GM12878 (cell line): ENCODE measurements around the gene GMPPA. TPM values are rescaled to one million over a fixed set of nuclear protein-coding genes. Genes with fewer than 3 reads are reported as not detected.

Experiments
- ATAC-seq: fragments of 200-7000 bp; cut with Tn5 transposase; 3 replicates; pipeline ENCODE4 v1.9.1; 2020; ENCODE audit warnings: mild to moderate bottlenecking, moderate library complexity
- BruUV-seq: library from RNA; stranded (reverse); fragments of 400-500 nt; replicated peaks from 2 replicates; lab custom pipeline; 2021; lab: Mats Ljungman, UMichigan
- CTCF ChIA-PET: fragments of 300-600 bp; sonication (Branson Sonifier 250); formaldehyde crosslinking; extraction: SDS; loops from one replicate; lab custom pipeline; 2021; ENCODE audit warnings: inconsistent platforms; lab: Yijun Ruan, JAX
- POLR2A ChIA-PET: fragments of 350-600 bp; formaldehyde crosslinking; extraction: SDS; loops from one replicate; lab custom pipeline; 2021; ENCODE audit warnings: inconsistent platforms; lab: Charles Lee
- RAD21 ChIA-PET: fragments of 300-600 bp; sonication (Branson Sonifier 250); formaldehyde crosslinking; loops from one replicate; lab custom pipeline; 2023; ENCODE audit warnings: antibody characterized with exemption; ENCODE audit not compliant: unreplicated experiment; lab: Charles Lee
- SMC1A ChIA-PET: fragments of 300-600 bp; sonication (Branson Sonifier 250); formaldehyde crosslinking; loops from one replicate; lab custom pipeline; 2023; ENCODE audit not compliant: unreplicated experiment, uncharacterized antibody; lab: Charles Lee
- DNase-seq: peaks from one replicate; pipeline ENCODE4 v3.0.0-alpha.2; 2011; ENCODE audit warnings: low read depth, low spot score
- FAIRE-seq: peaks from 3 replicates; lab custom pipeline; 2011; peaks lifted over from hg19 to GRCh38; lab: Jason Lieb, UNC
- H2AFZ ChIP-seq: 2 replicates; pipeline ENCODE4 v1.6.0; 2011; ENCODE audit warnings: low read depth, low read length, control low read depth; ENCODE audit not compliant: control insufficient read depth
- H3K27ac ChIP-seq: 2 replicates; pipeline ENCODE4 v1.5.1; 2011; ENCODE audit warnings: control low read depth; ENCODE audit not compliant: control insufficient read depth, insufficient read depth
- H3K27me3 ChIP-seq, 2 experiments: replicated peaks in 1 of 2; 2 replicates each; pipeline versions ENCODE4 v1.6.0 to v1.6.1; 2011; ENCODE audit warnings: low read length in 1 of 2; ENCODE audit not compliant: control insufficient read depth in 2 of 2, insufficient read depth in 2 of 2
- H3K36me3 ChIP-seq, 2 experiments: 2 replicates each; pipeline ENCODE4 v1.5.1; 2011; ENCODE audit warnings: low read length in 1 of 2; ENCODE audit not compliant: control insufficient read depth in 2 of 2, insufficient read depth in 2 of 2
- H3K4me1 ChIP-seq: 2 replicates; pipeline ENCODE4 v1.6.1; 2011; ENCODE audit warnings: mild to moderate bottlenecking, low read length, moderate library complexity, mixed read lengths; ENCODE audit not compliant: control insufficient read depth, insufficient read depth
- H3K4me2 ChIP-seq: 2 replicates; pipeline ENCODE4 v1.6.0; 2011; ENCODE audit warnings: control low read depth; ENCODE audit not compliant: control insufficient read depth, insufficient read depth
- H3K4me3 ChIP-seq: fragments of 200-600 bp; sonication (generic); 2 replicates; pipeline ENCODE4 v1.5.1; 2016
- H3K79me2 ChIP-seq: 2 replicates; pipeline ENCODE4 v1.6.0; 2011; ENCODE audit warnings: low read length; ENCODE audit not compliant: control insufficient read depth, insufficient read depth
- H3K9ac ChIP-seq: 2 replicates; pipeline ENCODE4 v1.8.0; 2011; ENCODE audit warnings: low read length, control low read depth, mixed read lengths; ENCODE audit not compliant: control insufficient read depth, insufficient read depth
- H3K9me3 ChIP-seq: replicated peaks from 3 replicates; pipeline ENCODE4 v1.5.1; 2011; ENCODE audit warnings: mild to moderate bottlenecking, low read length; ENCODE audit not compliant: control insufficient read depth, insufficient read depth
- H4K20me1 ChIP-seq: 2 replicates; pipeline ENCODE4 v1.6.0; 2011; ENCODE audit not compliant: control insufficient read depth, insufficient read depth
- ATF3 ChIP-seq: IDR thresholded peaks from 2 replicates; pipeline ENCODE4 v1.6.1; 2011; ENCODE audit warnings: low read depth, mild to moderate bottlenecking, low read length, moderate library complexity, borderline replicate concordance; ENCODE audit errors: extremely low read depth
- CBX5 ChIP-seq: sonication (generic); IDR thresholded peaks from 2 replicates; pipeline ENCODE4 v1.6.1; 2016; ENCODE audit warnings: low read depth, moderate library complexity, mild to moderate bottlenecking, inconsistent platforms
- EGR1 ChIP-seq, 2 experiments: IDR thresholded peaks; 1 replicate in 1 of 2; 2 replicates in 1 of 2; pipeline ENCODE4 v1.6.1; 2011 to 2012; ENCODE audit warnings: low read depth in 2 of 2, low read length in 2 of 2, borderline replicate concordance in 1 of 2, mild to moderate bottlenecking in 1 of 2, moderate library complexity in 1 of 2
- ESRRA ChIP-seq: IDR thresholded peaks from 2 replicates; pipeline ENCODE4 v1.6.1; 2012; ENCODE audit warnings: mild to moderate bottlenecking, low read length, improper control_type of control experiment
- GATAD2B ChIP-seq: fragments of 450-650 bp; conservative IDR thresholded peaks from 2 replicates; pipeline ENCODE4 v1.6.1; 2017; ENCODE audit warnings: low read depth, mild to moderate bottlenecking, moderate library complexity
- HDAC6 ChIP-seq: fragments of 200-600 bp; sonication (generic); IDR thresholded peaks from one replicate; pipeline ENCODE4 v1.8.0; 2017; ENCODE audit warnings: antibody characterized with exemption; ENCODE audit not compliant: unreplicated experiment
- MYC ChIP-seq: IDR thresholded peaks from 2 replicates; pipeline ENCODE4 v1.6.1; 2011; ENCODE audit warnings: mild to moderate bottlenecking, low read length, moderate library complexity, inconsistent platforms; ENCODE audit not compliant: insufficient read depth, insufficient replicate concordance, insufficient read length, severe bottlenecking
- NR2C1 ChIP-seq: fragments of 450-650 bp; IDR thresholded peaks from 2 replicates; pipeline ENCODE4 v1.6.1; 2017; ENCODE audit warnings: antibody characterized with exemption, mild to moderate bottlenecking, moderate library complexity
- NR2F1 ChIP-seq: fragments of 450-650 bp; conservative IDR thresholded peaks from 2 replicates; pipeline ENCODE4 v1.6.1; 2017; ENCODE audit warnings: mild to moderate bottlenecking
- RAD21 ChIP-seq: IDR thresholded peaks from 2 replicates; pipeline ENCODE4 v1.6.1; 2011; ENCODE audit warnings: mild to moderate bottlenecking, low read depth, low read length, moderate library complexity; ENCODE audit not compliant: insufficient read depth
- RCOR1 ChIP-seq: conservative IDR thresholded peaks from 2 replicates; pipeline ENCODE4 v1.6.1; 2012; ENCODE audit warnings: low read depth, low read length, improper control_type of control experiment
- SIN3A ChIP-seq: IDR thresholded peaks from 2 replicates; pipeline ENCODE4 v1.6.1; 2012; ENCODE audit warnings: low read depth, low read length, improper control_type of control experiment
- SREBF2 ChIP-seq: IDR thresholded peaks from 2 replicates; pipeline ENCODE4 v1.6.1; 2012; ENCODE audit warnings: mild to moderate bottlenecking, low read length
- TAF1 ChIP-seq: IDR thresholded peaks from 2 replicates; pipeline ENCODE4 v1.6.1; 2011; ENCODE audit warnings: mild to moderate bottlenecking, low read depth, low read length, borderline replicate concordance
- TBL1XR1 ChIP-seq: IDR thresholded peaks from 2 replicates; pipeline ENCODE4 v1.6.1; 2012; ENCODE audit warnings: low read depth, low read length, improper control_type of control experiment
- TCF3 ChIP-seq: IDR thresholded peaks from 2 replicates; pipeline ENCODE4 v1.6.1; 2012; ENCODE audit warnings: low read depth, mild to moderate bottlenecking, low read length, borderline replicate concordance; ENCODE audit not compliant: insufficient read depth
- ZBED1 ChIP-seq: IDR thresholded peaks from 2 replicates; pipeline ENCODE4 v1.6.1; 2016; ENCODE audit warnings: borderline replicate concordance
- ZNF217 ChIP-seq: fragments of 450-650 bp; IDR thresholded peaks from 2 replicates; pipeline ENCODE4 v1.6.1; 2017; ENCODE audit warnings: antibody characterized with exemption, mild to moderate bottlenecking
- WGBS: methylation state at CpG from one replicate; pipeline ENCODE4 v1.1.6; 2016; ENCODE audit warnings: low lambda C conversion rate; ENCODE audit not compliant: insufficient replicate concordance, insufficient coverage; ENCODE audit errors: missing lambda C conversion rate; 5-methylcytosine and 5-hydroxymethylcytosine counted together
- in situ Hi-C: fragments of 300-500 bp; cut with MboI; formaldehyde crosslinking; loops from 9 replicates; pipeline ENCODE4 v1.14.3; 2018; ENCODE audit warnings: mixed read lengths
- intact Hi-C: fragments of 100-400 bp; cut with micrococcal nuclease; formaldehyde crosslinking; loops from one replicate; pipeline ENCODE4 v1.14.2; 2022; ENCODE audit not compliant: unreplicated experiment
- polyA plus RNA-seq, 11 experiments: library from polyadenylated mRNA; depleted of rRNA in 4 of 11; unstranded in 6 of 11; stranded (reverse) in 5 of 11; fragments of >200 nt; fragmentation: Nextera tagmentation in 4 of 11; fragmentation: Illumina TruSeq in 1 of 11; extraction: Ambion mirVana in 4 of 11; extraction: Trizol in 1 of 11; gene quantifications; 1 replicate in 1 of 11; 2 replicates in 10 of 11; pipeline versions ENCODE4 v1.2.1 to v1.2.3, GENCODE V29; 2011 to 2016; ENCODE audit warnings: inconsistent platforms in 2 of 11, missing spikeins in 2 of 11, low read depth in 1 of 11
- total RNA-seq, 4 experiments: library from RNA; depleted of rRNA in 3 of 4; stranded (reverse); fragments of >200 nt in 3 of 4; fragmentation: Illumina TruSeq in 1 of 4; extraction: Trizol in 1 of 4; gene quantifications; 2 replicates each; pipeline versions ENCODE4 v1.2.1 to v1.2.3, GENCODE V29; 2013 to 2021

Gene GMPPA
- total and polyA plus RNA-seq, 10 of the 15 experiments (the other 5 are each of a cell fraction or from before 2014, with no cell fraction given) = 1.9 to 83.2 (median 45.0) TPM

- DNase-seq (no peak), ATAC-seq (no peak), FAIRE-seq (no peak)
- H3K27ac ChIP-seq = no peak overlapping the region
- intact Hi-C loops = no loop called here
- no peaks in the 10 kb centered on the region for H3K36me3 ChIP-seq
- ChIA-PET CTCF (no interaction called here), POLR2A (no interaction called here), RAD21 (no interaction called here), SMC1A (interaction anchor here (1.3 kb wide), 1 partner anchor 17 kb away, joined by 3 read pairs; no protein-coding TSS in a partner anchor)
- 7% methylated on average over 11 of the region's 16 CpGs for WGBS
- no peak overlapping the region for H3K4me2 ChIP-seq
- no peak overlapping the region for H2AFZ ChIP-seq
- H3K9ac ChIP-seq = no peak overlapping the region
- no peaks in the 10 kb centered on the region for H3K4me1 ChIP-seq
- H3K79me2 ChIP-seq = no peaks in the 10 kb centered on the region
- H3K27me3 ChIP-seq = peaks cover 15 to 17% of the 10 kb centered on the region in 2 experiments; a peak in 3 of 4 replicates
- H3K9me3 ChIP-seq = no peaks in the 10 kb centered on the region
- no peak for TF ChIP-seq MYC
- TF ChIP-seq CBX5 = no peak
- TF ChIP-seq GATAD2B = no peak
- TF ChIP-seq TBL1XR1 = no peak
- no peak for TF ChIP-seq EGR1 (IDR thresholded peaks at IDR 0.05; ENCODE audit: borderline replicate concordance in 1 of 2, low read depth in 2 of 2, low read length in 2 of 2)
- no peak overlapping the region for H3K4me3 ChIP-seq
- no peaks in the 10 kb centered on the region for H4K20me1 ChIP-seq
- no TSS peak for BruUV-seq
- in situ Hi-C loops = no loop called here
Observed at GRCh38 chr2:219512524-219513216, 14.0 kb downstream of the GMPPA start.

DNA sequence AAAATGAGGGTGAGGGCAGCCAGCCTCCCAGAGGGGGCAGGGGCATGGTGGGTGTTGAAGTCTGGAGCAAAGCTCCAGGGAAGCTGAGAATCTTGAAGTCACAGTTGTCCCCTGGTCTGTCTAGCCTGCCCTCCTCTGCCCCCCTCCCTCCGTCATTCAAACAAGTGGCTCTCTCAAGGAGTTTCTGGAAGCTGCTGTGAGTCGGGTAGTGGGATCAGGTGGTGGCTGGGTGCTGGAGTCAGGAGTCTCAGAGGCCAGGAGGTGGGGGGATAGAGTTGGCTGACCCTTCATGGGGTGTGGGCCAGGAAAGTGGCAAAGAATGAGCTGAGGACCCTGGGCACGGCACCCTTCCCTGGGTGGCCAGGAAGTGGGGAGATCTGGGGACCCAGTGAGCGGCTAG is 15.1 kb downstream of the GMPPA start:
- H3K27me3 ChIP-seq = peaks cover 15 to 17% of the 10 kb centered on the region in 2 experiments; a peak in 3 of 4 replicates
- FAIRE-seq (no peak), ATAC-seq (no peak), DNase-seq (no peak)
- H4K20me1 ChIP-seq = no peaks in the 10 kb centered on the region
- H3K36me3 ChIP-seq = no peaks in the 10 kb centered on the region
- BruUV-seq = no TSS peak
- H3K4me2 ChIP-seq = no peak overlapping the region
- H3K4me1 ChIP-seq = no peaks in the 10 kb centered on the region
- no peaks in the 10 kb centered on the region for H3K79me2 ChIP-seq
- ChIA-PET RAD21 (no interaction called here), CTCF (interaction anchor here (1.5 kb wide), 1 partner anchor 19 kb away, joined by 5 read pairs; no protein-coding TSS in a partner anchor), POLR2A (no interaction called here), SMC1A (no interaction called here)
- no peaks in the 10 kb centered on the region for H3K9me3 ChIP-seq
- in situ Hi-C loops (no loop called here), intact Hi-C loops (no loop called here)
- no peak overlapping the region for H3K27ac ChIP-seq
- no peak overlapping the region for H3K4me3 ChIP-seq
- 9% methylated on average over 4 of the region's 4 CpGs for WGBS
- no peak overlapping the region for H2AFZ ChIP-seq
- no peak for TF ChIP-seq RCOR1
- TF ChIP-seq ATF3 = no peak
- TF ChIP-seq TCF3 = no peak
- no peak for TF ChIP-seq HDAC6
- no peak for TF ChIP-seq SREBF2
- TF ChIP-seq ESRRA = no peak
- no peak for TF ChIP-seq RAD21
- TF ChIP-seq ZBED1 = no peak
- no peak for TF ChIP-seq TAF1
- TF ChIP-seq TBL1XR1 = no peak
- no peak for TF ChIP-seq NR2F1
- TF ChIP-seq NR2C1 = no peak
- TF ChIP-seq SIN3A = no peak
- no peak for TF ChIP-seq ZNF217
- H3K9ac ChIP-seq = no peak overlapping the region
